HCT116 (cell line): ENCODE results near the gene PIM3. TPM values are rescaled to one million over a fixed set of nuclear protein-coding genes. Genes with fewer than 3 reads are reported as not detected.

Source experiments
- ATAC-seq: fragments of 200-7000 bp; cut with Tn5 transposase; 2 replicates; pipeline ENCODE4 v1.9.1; 2020; ENCODE audit warnings: mild to moderate bottlenecking, moderate library complexity
- BruUV-seq: library from RNA; stranded (reverse); fragments of 400-500 nt; replicated peaks from 2 replicates; lab custom pipeline; 2021; lab: Mats Ljungman, UMichigan
- CTCF ChIA-PET: fragments of 300-600 bp; sonication (Branson Sonifier 250); formaldehyde crosslinking; loops from one replicate; lab custom pipeline; 2021; ENCODE audit warnings: antibody characterized with exemption; lab: Charles Lee
- POLR2A ChIA-PET: fragments of 300-600, 350-600 bp; sonication (Branson Sonifier 250); formaldehyde crosslinking; loops from one replicate; lab custom pipeline; 2021; ENCODE audit warnings: antibody characterized with exemption; lab: Charles Lee
- RAD21 ChIA-PET, 2 experiments: fragments of 300-600 bp; sonication (Branson Sonifier 250); formaldehyde crosslinking; loops; one replicate each; lab custom pipeline; 2023; ENCODE audit warnings: low total read pairs in 2 of 2; ENCODE audit not compliant: uncharacterized antibody in 2 of 2, unreplicated experiment in 2 of 2, low non-redundant PET in 1 of 2; lab: Charles Lee
- DNase-seq: peaks from one replicate; pipeline ENCODE4 v3.0.0-alpha.2; 2010; ENCODE audit warnings: low read depth, low spot score
- H2AFZ ChIP-seq: fragments of 200-600 bp; shearing (Covaris generic), sonication (generic); 2 replicates; pipeline ENCODE4 v1.6.1; 2017; ENCODE audit warnings: low read depth, mixed run types, mixed read lengths, antibody characterized with exemption, low read length; ENCODE audit not compliant: poor library complexity, severe bottlenecking
- H3K27ac ChIP-seq: 2 replicates; pipeline ENCODE4 v1.5.1; 2012; ENCODE audit warnings: low read depth, low read length
- H3K27me3 ChIP-seq: fragments of 200-600 bp; sonication (generic); 2 replicates; pipeline ENCODE4 v1.6.1; 2016; ENCODE audit warnings: mixed run types, low read length, mixed read lengths; ENCODE audit not compliant: insufficient read depth
- H3K36me3 ChIP-seq, 2 experiments: fragments of 200-500 bp in 1 of 2; fragments of 200-600 bp in 1 of 2; sonication (Bioruptor generic) in 1 of 2; sonication (generic) in 1 of 2; 2 replicates each; pipeline versions ENCODE4 v1.5.1 to v1.6.1; 2014 to 2016; ENCODE audit warnings: low read length in 2 of 2, inconsistent platforms in 1 of 2, mixed read lengths in 1 of 2, mixed run types in 1 of 2; ENCODE audit not compliant: insufficient read depth in 2 of 2, control insufficient read depth in 1 of 2
- H3K4me1 ChIP-seq, 2 experiments: fragments of 200-600 bp in 1 of 2; sonication (generic) in 1 of 2; 2 replicates each; pipeline versions ENCODE4 v1.5.1 to v1.6.1; 2012 to 2017; ENCODE audit warnings: low read length in 2 of 2, inconsistent platforms in 1 of 2, mild to moderate bottlenecking in 1 of 2, mixed read lengths in 1 of 2, mixed run types in 1 of 2, moderate library complexity in 1 of 2; ENCODE audit not compliant: insufficient read depth in 2 of 2, control insufficient read depth in 1 of 2
- H3K4me2 ChIP-seq: fragments of 200-600 bp; sonication (generic); 2 replicates; pipeline ENCODE4 v1.6.1; 2017; ENCODE audit warnings: mixed run types, low read length, mixed read lengths
- H3K4me3 ChIP-seq, 2 experiments: fragments of 200-600 bp in 1 of 2; sonication (generic) in 1 of 2; replicated peaks in 1 of 2; 2 replicates each; pipeline ENCODE4 v1.5.1; 2011 to 2016; ENCODE audit warnings: low read length in 2 of 2, control low read depth in 1 of 2, low read depth in 1 of 2, mild to moderate bottlenecking in 1 of 2, mixed read lengths in 1 of 2, mixed run types in 1 of 2
- H3K79me2 ChIP-seq: fragments of 200-600 bp; sonication (generic); 2 replicates; pipeline ENCODE4 v1.6.1; 2017; ENCODE audit warnings: mild to moderate bottlenecking, mixed run types, low read length, moderate library complexity, mixed read lengths; ENCODE audit not compliant: insufficient read depth
- H3K9ac ChIP-seq: fragments of 200-600 bp; sonication (generic); 2 replicates; pipeline ENCODE4 v1.6.1; 2016; ENCODE audit warnings: low read length, mixed read lengths
- H3K9me2 ChIP-seq: fragments of 200-600 bp; sonication (generic), shearing (Covaris generic); 2 replicates; pipeline ENCODE4 v1.6.1; 2017; ENCODE audit warnings: mixed run types, mild to moderate bottlenecking, moderate library complexity; ENCODE audit not compliant: insufficient read depth
- H3K9me3 ChIP-seq, 2 experiments: fragments of 200-500 bp in 1 of 2; fragments of 200-600 bp in 1 of 2; sonication (Bioruptor generic) in 1 of 2; sonication (generic) in 1 of 2; 2 replicates each; pipeline ENCODE4 v1.6.1; 2014 to 2017; ENCODE audit warnings: low read length in 2 of 2, mixed read lengths in 2 of 2, inconsistent platforms in 1 of 2, low read depth in 1 of 2, mild to moderate bottlenecking in 1 of 2, mixed run types in 1 of 2, moderate library complexity in 1 of 2; ENCODE audit not compliant: control insufficient read depth in 1 of 2, insufficient read depth in 1 of 2
- H4K20me1 ChIP-seq: fragments of 200-600 bp; sonication (generic), shearing (Covaris generic); 2 replicates; pipeline ENCODE4 v1.6.1; 2017; ENCODE audit warnings: mixed run types, mild to moderate bottlenecking, moderate library complexity; ENCODE audit not compliant: insufficient read depth
- EGR1 ChIP-seq: IDR thresholded peaks from 2 replicates; pipeline ENCODE4 v1.6.1; 2012; ENCODE audit warnings: low read depth
- FOSL1 ChIP-seq: IDR thresholded peaks from 2 replicates; pipeline ENCODE4 v1.6.1; 2012; ENCODE audit warnings: low read depth
- JUND ChIP-seq: IDR thresholded peaks from 2 replicates; pipeline ENCODE4 v1.6.1; 2012
- SIN3A ChIP-seq: IDR thresholded peaks from 2 replicates; pipeline ENCODE4 v1.6.1; 2012; ENCODE audit warnings: low read depth
- SP1 ChIP-seq: IDR thresholded peaks from 2 replicates; pipeline ENCODE4 v1.6.1; 2012; ENCODE audit warnings: low read depth
- YY1 ChIP-seq: IDR thresholded peaks from 2 replicates; pipeline ENCODE4 v1.6.1; 2011; ENCODE audit warnings: low read length, low read depth, moderate library complexity, mild to moderate bottlenecking; ENCODE audit not compliant: insufficient replicate concordance; ENCODE audit errors: extremely low read depth
- ZBTB33 ChIP-seq: IDR thresholded peaks from 2 replicates; pipeline ENCODE4 v1.6.1; 2011; ENCODE audit warnings: mild to moderate bottlenecking, low read length, moderate library complexity; ENCODE audit not compliant: insufficient replicate concordance; ENCODE audit errors: extremely low read depth
- ZFX ChIP-seq: fragments of 450-650 bp; IDR thresholded peaks from 2 replicates; pipeline ENCODE4 v1.6.1; 2017
- intact Hi-C: fragments of 100-400 bp; cut with micrococcal nuclease; formaldehyde crosslinking; loops from 2 replicates; pipeline ENCODE4 v1.10.0; 2022
- total RNA-seq: library from RNA; stranded (reverse); gene quantifications from one replicate; pipeline ENCODE4 v1.2.1, GENCODE V29; 2021; ENCODE audit not compliant: unreplicated experiment
- TF ChIP-seq, protein P1 (sequence below), 3 experiments: fragments of 200-600 bp in 1 of 3; sonication (generic) in 1 of 3; IDR thresholded peaks in 2 of 3; conservative IDR thresholded peaks in 1 of 3; 2 replicates each; pipeline ENCODE4 v1.5.1; 2012 to 2017; ENCODE audit warnings: low read depth in 2 of 3, low read length in 2 of 3, antibody characterized with exemption in 1 of 3, borderline replicate concordance in 1 of 3, control low read depth in 1 of 3, mild to moderate bottlenecking in 1 of 3, mixed read lengths in 1 of 3, mixed run types in 1 of 3, moderate library complexity in 1 of 3; ENCODE audit not compliant: insufficient read depth in 1 of 3

The PIM3 gene
- total RNA-seq, 1 experiment from 2014 or later: 116 TPM

DNA sequence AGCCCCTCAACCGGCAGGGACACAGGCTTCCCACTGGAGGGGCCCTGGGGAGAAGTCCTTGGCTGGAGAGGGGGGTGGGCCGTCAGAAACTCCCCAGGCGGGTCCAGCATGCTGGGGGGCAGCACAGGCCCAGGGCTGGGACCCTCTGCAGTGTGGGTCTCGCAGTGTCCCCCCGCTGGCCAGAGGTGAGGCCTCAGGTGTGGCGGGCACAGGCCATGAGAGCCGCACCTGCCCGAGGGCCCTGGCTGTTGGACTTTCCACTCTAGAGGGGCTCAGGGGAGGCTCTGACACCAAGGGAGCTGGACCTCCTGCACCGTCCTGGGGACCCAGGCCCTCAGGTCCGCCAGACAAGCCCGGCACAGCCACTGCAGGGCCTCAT is 10.7 kb upstream of the PIM3 start:
- H3K4me2 ChIP-seq: 0 out of 2 replicates have a peak overlapping the region, but pooled peaks have one; percentile 48
- POLR2A ChIA-PET: no interaction called here

GRCh38 chr22:49950396-49950994 is 10.1 kb upstream of the PIM3 start:
- H3K27ac ChIP-seq: peak overlapping the region; percentile 60; the same call in 1 of the 2 replicates
- H3K4me1 ChIP-seq: peaks cover 41 to 55% of the 10 kb centered on the region in 2 experiments
- no peaks in the 10 kb centered on the region for H4K20me1 ChIP-seq
- RAD21 ChIA-PET: no interaction called here
- H3K9ac ChIP-seq: peak overlapping the region; percentile 54; the same call in 1 of the 2 replicates
- no TSS peak for BruUV-seq
- DNase-seq (no peak), ATAC-seq (no peak)
- CTCF ChIA-PET: no interaction called here
- H3K27me3 ChIP-seq: no peaks in the 10 kb centered on the region
- no peak overlapping the region for H3K4me3 ChIP-seq
- intact Hi-C loops: no loop called here
- H3K36me3 ChIP-seq: no peaks in the 10 kb centered on the region
- POLR2A ChIA-PET: no interaction called here
- peak overlapping the region; percentile 73 for H3K4me2 ChIP-seq
- H3K9me3 ChIP-seq: no peaks in the 10 kb centered on the region
- no peaks in the 10 kb centered on the region for H3K79me2 ChIP-seq
- no peaks in the 10 kb centered on the region for H3K9me2 ChIP-seq
- no peak overlapping the region for H2AFZ ChIP-seq
- TF ChIP-seq, protein P1, sequence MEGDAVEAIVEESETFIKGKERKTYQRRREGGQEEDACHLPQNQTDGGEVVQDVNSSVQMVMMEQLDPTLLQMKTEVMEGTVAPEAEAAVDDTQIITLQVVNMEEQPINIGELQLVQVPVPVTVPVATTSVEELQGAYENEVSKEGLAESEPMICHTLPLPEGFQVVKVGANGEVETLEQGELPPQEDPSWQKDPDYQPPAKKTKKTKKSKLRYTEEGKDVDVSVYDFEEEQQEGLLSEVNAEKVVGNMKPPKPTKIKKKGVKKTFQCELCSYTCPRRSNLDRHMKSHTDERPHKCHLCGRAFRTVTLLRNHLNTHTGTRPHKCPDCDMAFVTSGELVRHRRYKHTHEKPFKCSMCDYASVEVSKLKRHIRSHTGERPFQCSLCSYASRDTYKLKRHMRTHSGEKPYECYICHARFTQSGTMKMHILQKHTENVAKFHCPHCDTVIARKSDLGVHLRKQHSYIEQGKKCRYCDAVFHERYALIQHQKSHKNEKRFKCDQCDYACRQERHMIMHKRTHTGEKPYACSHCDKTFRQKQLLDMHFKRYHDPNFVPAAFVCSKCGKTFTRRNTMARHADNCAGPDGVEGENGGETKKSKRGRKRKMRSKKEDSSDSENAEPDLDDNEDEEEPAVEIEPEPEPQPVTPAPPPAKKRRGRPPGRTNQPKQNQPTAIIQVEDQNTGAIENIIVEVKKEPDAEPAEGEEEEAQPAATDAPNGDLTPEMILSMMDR (IDR thresholded peaks at IDR 0.05 in 2 of 3, conservative IDR thresholded peaks at IDR 0.05 in 1 of 3; ENCODE audit: borderline replicate concordance in 1 of 3, insufficient read depth in 1 of 3, low read depth in 2 of 3, low read length in 2 of 3): no peak
- TF ChIP-seq ZBTB33 (no peak), ZFX (no peak), FOSL1 (no peak), YY1 (no peak), JUND (no peak), SIN3A (no peak), SP1 (no peak)

More for the DNA sequence above, 10.7 kb upstream of the PIM3 start:
- Histone ChIP-seq H4K20me1 (no peaks in the 10 kb centered on the region), H2AFZ (no peak overlapping the region), H3K9me2 (no peaks in the 10 kb centered on the region), H3K36me3 (no peaks in the 10 kb centered on the region), H3K4me3 (no peak overlapping the region), H3K27me3 (no peaks in the 10 kb centered on the region), H3K9me3 (no peaks in the 10 kb centered on the region), H3K79me2 (no peaks in the 10 kb centered on the region), H3K4me1 (peaks cover 44 to 61% of the 10 kb centered on the region in 2 experiments), H3K9ac (no peak overlapping the region; the same call in 1 of the 2 replicates), H3K27ac (peak overlapping the region; percentile 62; the same call in 1 of the 2 replicates)
- no TSS peak for BruUV-seq
- no peak for DNase-seq
- ATAC-seq: no peak
- no peak for TF ChIP-seq EGR1
- ChIA-PET CTCF (no interaction called here), RAD21 (no interaction called here)
- intact Hi-C loops: no loop called here
